Astrocyte (in vitro differentiated cells and primary cell): Measurements from ENCODE around the gene RGS19.

ENCODE experiments used
- CTCF ChIP-seq: IDR thresholded peaks from 2 replicates; pipeline ENCODE4 v1.5.1; 2011; ENCODE audit warnings: low read depth, mild to moderate bottlenecking, inconsistent platforms, low read length, moderate library complexity; ENCODE audit not compliant: insufficient read depth
- EZH2 ChIP-seq: IDR thresholded peaks from 2 replicates; pipeline ENCODE4 v1.6.1; 2012; ENCODE audit warnings: mild to moderate bottlenecking, low read length, inconsistent platforms; ENCODE audit not compliant: insufficient read depth

- TF ChIP-seq CTCF: no peak
- no peak for TF ChIP-seq EZH2
Observed at GRCh38 chr20:64047046-64047389, 32.3 kb downstream of the RGS19 start.
